ENCODE data around the gene MAN1A2. TPM values are rescaled to one million over a fixed set of nuclear protein-coding genes. Genes with fewer than 3 reads are reported as not detected.
"Not testable (repeated sequence)": the region's sequence is repeated elsewhere in the genome, so short reads cannot be mapped to it uniquely, and the experiment has no call there.

Gene MAN1A2
- polyA plus RNA-seq, 3 donors, result 10.9 to 11.8 (median 11.3) TPM

GRCh38 chr1:117453958-117454357, 86.7 kb downstream of the MAN1A2 start:
- WGBS, 3 donors, result 79 to 96% (median 95%) methylated on average over 2 of the region's 2 CpGs
- H3K27ac ChIP-seq (ENCODE audit: low read depth, low read length), result no peak overlapping the region

- WGBS, 3 donors, result 94 to 99% (median 97%) methylated on average over 8 of the region's 8 CpGs
- not testable (repeated sequence) for H3K27ac ChIP-seq (ENCODE audit: low read depth, low read length)
Observed at GRCh38 chr1:117458410-117458809, 91.2 kb downstream of the MAN1A2 start.

GRCh38 chr1:117466761-117467160, 99.5 kb downstream of the MAN1A2 start:
- H3K27ac ChIP-seq (ENCODE audit: low read depth, low read length), result no peak overlapping the region

- 84 to 87% (median 87%) methylated on average over 1 of the region's 1 CpG for WGBS, 3 donors
- no peak overlapping the region for H3K27ac ChIP-seq (ENCODE audit: low read depth, low read length)
Observed at GRCh38 chr1:117467336-117467735, 100.1 kb downstream of the MAN1A2 start.

GRCh38 chr1:117473063-117473462, 105.8 kb downstream of the MAN1A2 start:
- no peak overlapping the region for H3K27ac ChIP-seq (ENCODE audit: low read depth, low read length)

GRCh38 chr1:117475495-117475894, 108.2 kb downstream of the MAN1A2 start:
- not testable (repeated sequence) for H3K27ac ChIP-seq (ENCODE audit: low read depth, low read length)
- 98 to 100% (median 99%) methylated on average over 2 of the region's 2 CpGs for WGBS, 3 donors

- H3K27ac ChIP-seq (ENCODE audit: low read depth, low read length), result no peak overlapping the region
Observed at GRCh38 chr1:117479086-117479485, 111.8 kb downstream of the MAN1A2 start.

GRCh38 chr1:117481410-117481809, 114.2 kb downstream of the MAN1A2 start:
- 88 to 97% (median 95%) methylated on average over 1 of the region's 1 CpG for WGBS, 3 donors

GRCh38 chr1:117493906-117494305, 126.7 kb downstream of the MAN1A2 start:
- 92 to 94% (median 92%) methylated on average over 2 of the region's 2 CpGs for WGBS, 3 donors
- no peak overlapping the region for H3K27ac ChIP-seq (ENCODE audit: low read depth, low read length)

More at GRCh38 chr1:117481410-117481809, 114.2 kb downstream of the MAN1A2 start:
- H3K27ac ChIP-seq (ENCODE audit: low read depth, low read length), result no peak overlapping the region

- no peak overlapping the region for H3K27ac ChIP-seq (ENCODE audit: low read depth, low read length)
- WGBS, 3 donors, result 94 to 100% (median 100%) methylated on average over 1 of the region's 1 CpG
Observed at GRCh38 chr1:117495068-117495467, 127.8 kb downstream of the MAN1A2 start.

GRCh38 chr1:117499071-117499470, 131.8 kb downstream of the MAN1A2 start:
- WGBS, 3 donors, result 95 to 98% (median 97%) methylated on average over 2 of the region's 2 CpGs
- H3K27ac ChIP-seq (ENCODE audit: low read depth, low read length), result no peak overlapping the region

- no peak overlapping the region for H3K27ac ChIP-seq (ENCODE audit: low read depth, low read length)
- WGBS, 3 donors, result 91 to 100% (median 98%) methylated on average over 1 of the region's 1 CpG
Observed at GRCh38 chr1:117500584-117500983, 133.3 kb downstream of the MAN1A2 start.

GRCh38 chr1:117501281-117501680, 134.0 kb downstream of the MAN1A2 start:
- H3K27ac ChIP-seq (ENCODE audit: low read depth, low read length), result no peak overlapping the region
- WGBS, 3 donors, result 96 to 100% (median 96%) methylated on average over 3 of the region's 3 CpGs

- WGBS, 3 donors, result 75 to 84% (median 82%) methylated on average over 3 of the region's 3 CpGs
- no peak overlapping the region for H3K27ac ChIP-seq (ENCODE audit: low read depth, low read length)
Observed at GRCh38 chr1:117511273-117511672, 144.0 kb downstream of the MAN1A2 start.

GRCh38 chr1:117512728-117513321, 145.6 kb downstream of the MAN1A2 start:
- 4 to 6% (median 6%) methylated on average over 1 of the region's 1 CpG for WGBS, 3 donors
- no peak overlapping the region for H3K27ac ChIP-seq (ENCODE audit: low read depth, low read length)

- no peak overlapping the region for H3K27ac ChIP-seq (ENCODE audit: low read depth, low read length)
- WGBS, 3 donors, result 91 to 97% (median 92%) methylated on average over 1 of the region's 1 CpG
Observed at GRCh38 chr1:117523111-117523510, 155.9 kb downstream of the MAN1A2 start.

- WGBS, 3 donors, result 48 to 94% (median 69%) methylated on average over 4 of the region's 4 CpGs
- H3K27ac ChIP-seq (ENCODE audit: low read depth, low read length), result no peak overlapping the region
Observed at GRCh38 chr1:117527074-117527473, 159.8 kb downstream of the MAN1A2 start.

- no peak overlapping the region for H3K27ac ChIP-seq (ENCODE audit: low read depth, low read length)
- WGBS, 3 donors, result 54 to 62% (median 56%) methylated on average over 2 of the region's 2 CpGs
Observed at GRCh38 chr1:117527566-117528102, 160.4 kb downstream of the MAN1A2 start.

- WGBS, 3 donors, result 77 to 96% (median 87%) methylated on average over 3 of the region's 3 CpGs
- no peak overlapping the region for H3K27ac ChIP-seq (ENCODE audit: low read depth, low read length)
Observed at GRCh38 chr1:117529683-117530082, 162.4 kb downstream of the MAN1A2 start.

GRCh38 chr1:117531222-117531621, 164.0 kb downstream of the MAN1A2 start:
- H3K27ac ChIP-seq (ENCODE audit: low read depth, low read length), result no peak overlapping the region

All from adipose tissue (tissue), 3 donors.